WTC11 (cell line): Measurements from ENCODE around the gene LBH. TPM values are rescaled to one million over a fixed set of nuclear protein-coding genes. Genes with fewer than 3 reads are reported as not detected.

Experiments used
- ATAC-seq: fragments of 200-7000 bp; cut with Tn5 transposase; 2 replicates; pipeline ENCODE4 v1.10.0; 2021; ENCODE audit warnings: mild to moderate bottlenecking, moderate library complexity
- CTCF ChIA-PET: fragments of 300-600 bp; sonication (Branson Sonifier 250); formaldehyde crosslinking; loops from one replicate; lab custom pipeline; 2021; ENCODE audit warnings: antibody characterized with exemption; lab: Charles Lee
- POLR2A ChIA-PET: fragments of 350-600 bp; sonication (Branson Sonifier 250); formaldehyde crosslinking; loops from one replicate; lab custom pipeline; 2021; ENCODE audit warnings: antibody characterized with exemption; lab: Charles Lee
- DNase-seq: peaks from one replicate; pipeline ENCODE4 v3.0.0; 2021; ENCODE audit warnings: low spot score
- H3K27ac Mint-ChIP-seq: 2 replicates; pipeline ENCODE4 v1.8.0; 2021; ENCODE audit warnings: mixed read lengths
- H3K27me3 Mint-ChIP-seq: 2 replicates; pipeline ENCODE4 v1.8.0; 2021; ENCODE audit warnings: low read depth, mild to moderate bottlenecking, moderate library complexity, mixed read lengths
- H3K36me3 Mint-ChIP-seq: 2 replicates; pipeline ENCODE4 v1.8.0; 2021; ENCODE audit warnings: mixed read lengths
- H3K4me1 Mint-ChIP-seq: 2 replicates; pipeline ENCODE4 v1.8.0; 2022; ENCODE audit warnings: mixed read lengths
- H3K4me3 Mint-ChIP-seq: 2 replicates; pipeline ENCODE4 v1.8.0; 2021; ENCODE audit warnings: mild to moderate bottlenecking, moderate library complexity, mixed read lengths
- H3K9me3 Mint-ChIP-seq: 2 replicates; pipeline ENCODE4 v1.8.0; 2021; ENCODE audit warnings: mixed read lengths
- ATF1 ChIP-seq: sonication (generic); formaldehyde crosslinking; IDR thresholded peaks from 2 replicates; pipeline ENCODE4 v1.8.1; 2023; ENCODE audit warnings: mild to moderate bottlenecking, moderate library complexity, missing genetic modification reagents
- ELF4 ChIP-seq: sonication (generic); formaldehyde crosslinking; IDR thresholded peaks from 2 replicates; pipeline ENCODE4 v1.8.1; 2022; ENCODE audit warnings: low read depth, mild to moderate bottlenecking, moderate library complexity, missing genetic modification reagents
- ETV6 ChIP-seq: sonication (generic); formaldehyde crosslinking; IDR thresholded peaks from 2 replicates; pipeline ENCODE4 v1.8.1; 2022; ENCODE audit warnings: mild to moderate bottlenecking, missing genetic modification reagents
- GTF2I ChIP-seq: fragments of 250-450 bp; sonication (Bioruptor Pico); conservative IDR thresholded peaks from 2 replicates; pipeline ENCODE4 v1.4.0; 2021; ENCODE audit warnings: mild to moderate bottlenecking
- IRF1 ChIP-seq: sonication (generic); formaldehyde crosslinking; IDR thresholded peaks from 2 replicates; pipeline ENCODE4 v1.8.0; 2023; ENCODE audit warnings: missing genetic modification reagents
- IRF2 ChIP-seq: sonication (generic); formaldehyde crosslinking; IDR thresholded peaks from 2 replicates; pipeline ENCODE4 v1.8.0; 2022; ENCODE audit warnings: low read depth, missing genetic modification reagents, borderline replicate concordance
- JUN ChIP-seq: sonication (generic); formaldehyde crosslinking; IDR thresholded peaks from 2 replicates; pipeline ENCODE4 v1.8.0; 2023; ENCODE audit warnings: mild to moderate bottlenecking, missing genetic modification reagents
- NR1H2 ChIP-seq: sonication (generic); formaldehyde crosslinking; IDR thresholded peaks from 2 replicates; pipeline ENCODE4 v1.9.0; 2021; ENCODE audit warnings: mild to moderate bottlenecking, moderate library complexity, missing genetic modification reagents
- PRDM15 ChIP-seq: sonication (generic); formaldehyde crosslinking; IDR thresholded peaks from 2 replicates; pipeline ENCODE4 v1.8.0; 2022; ENCODE audit warnings: missing genetic modification reagents
- ZNF121 ChIP-seq: sonication (generic); formaldehyde crosslinking; IDR thresholded peaks from 2 replicates; pipeline ENCODE4 v1.8.0; 2023; ENCODE audit warnings: missing genetic modification reagents
- ZNF232 ChIP-seq: sonication (generic); formaldehyde crosslinking; IDR thresholded peaks from 2 replicates; pipeline ENCODE4 v1.8.0; 2022; ENCODE audit warnings: mild to moderate bottlenecking, missing genetic modification reagents
- ZNF317 ChIP-seq: sonication (generic); formaldehyde crosslinking; IDR thresholded peaks from 2 replicates; pipeline ENCODE4 v1.8.1; 2023; ENCODE audit warnings: low read depth, mild to moderate bottlenecking, moderate library complexity, missing genetic modification reagents, borderline replicate concordance
- ZNF532 ChIP-seq: fragments of 250-450 bp; sonication (Bioruptor Pico); IDR thresholded peaks from 2 replicates; pipeline ENCODE4 v1.9.0; 2021; ENCODE audit warnings: mild to moderate bottlenecking, borderline replicate concordance
- total RNA-seq: library from RNA; stranded (reverse); gene quantifications from 3 replicates; pipeline ENCODE4 v1.2.3, GENCODE V29; 2021
- TF ChIP-seq, protein P1 (sequence below): fragments of 250-450 bp; sonication (Bioruptor Pico); IDR thresholded peaks from 2 replicates; pipeline ENCODE4 v1.8.0; 2021; ENCODE audit warnings: mild to moderate bottlenecking
- TF ChIP-seq, protein P2 (sequence below): sonication (generic); formaldehyde crosslinking; IDR thresholded peaks from 2 replicates; pipeline ENCODE4 v1.8.1; 2023; ENCODE audit warnings: mild to moderate bottlenecking, missing genetic modification reagents

LBH gene
- total RNA-seq, 1 experiment from 2014 or later, result 47.3 TPM

DNA sequence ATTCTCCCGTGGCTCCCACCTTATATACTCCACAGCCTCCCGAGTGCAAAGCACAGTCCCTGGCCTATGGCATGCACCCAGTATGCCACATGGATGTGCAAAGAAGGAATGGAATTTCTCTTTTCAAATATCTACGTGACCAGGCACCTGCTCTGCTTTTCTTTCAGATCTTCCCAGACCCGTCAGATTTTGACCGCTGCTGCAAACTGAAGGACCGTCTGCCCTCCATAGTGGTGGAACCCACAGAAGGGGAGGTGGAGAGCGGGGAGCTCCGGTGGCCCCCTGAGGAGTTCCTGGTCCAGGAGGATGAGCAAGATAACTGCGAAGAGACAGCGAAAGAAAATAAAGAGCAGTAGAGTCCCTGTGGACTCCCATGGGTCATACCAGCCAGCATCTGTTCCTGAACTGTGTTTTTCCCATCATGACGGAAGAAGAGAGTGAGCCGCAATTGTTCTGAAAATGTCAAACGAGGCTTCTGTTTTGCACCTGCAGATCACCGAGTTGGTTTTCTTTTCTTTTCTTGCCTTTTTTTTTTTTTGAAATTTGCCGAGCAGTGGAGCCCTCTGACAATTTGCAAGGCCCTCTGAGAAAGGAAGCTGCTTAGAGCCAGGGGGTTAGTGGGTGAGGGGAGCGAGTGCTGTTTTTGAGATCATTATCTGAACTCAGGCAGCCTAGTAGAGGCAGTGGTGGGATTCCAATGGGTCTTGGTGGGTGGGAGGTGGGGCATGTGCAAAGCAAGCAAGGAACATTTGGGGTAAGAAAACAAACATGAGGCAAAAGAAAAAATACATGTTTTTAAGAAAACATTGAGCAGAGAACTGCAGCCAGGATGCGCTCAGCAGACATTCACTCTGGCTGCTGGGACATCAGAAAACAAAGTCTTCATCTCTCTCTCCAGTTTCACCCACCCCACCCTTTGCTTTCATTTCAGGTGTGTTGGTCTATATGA lies 26.2 kb downstream of the LBH start (continued):
- no peak for TF ChIP-seq ZNF532 (CRISPR knock-in tag)

GRCh38 chr2:30259071-30259470 lies 27.7 kb downstream of the LBH start:
- ChIA-PET POLR2A (no interaction called here), CTCF (no interaction called here)
- no peak for ATAC-seq
- DNase-seq, result no peak
- Mint-ChIP-seq H3K36me3 (peaks cover 33% of the 10 kb centered on the region), H3K9me3 (peaks cover 14% of the 10 kb centered on the region), H3K27ac (no peak overlapping the region), H3K4me1 (0 out of 2 replicates have a peak, but pooled peaks cover 5% of the 10 kb centered on the region), H3K27me3 (no peaks in the 10 kb centered on the region), H3K4me3 (no peak overlapping the region)
- no peak for TF ChIP-seq ZNF317 (CRISPR knock-in tag)
- no peak for TF ChIP-seq PRDM15 (CRISPR knock-in tag)
- no peak for TF ChIP-seq IRF1 (CRISPR knock-in tag)
- TF ChIP-seq ETV6 (CRISPR knock-in tag), result no peak
- no peak for TF ChIP-seq ZNF232 (CRISPR knock-in tag)
- no peak for TF ChIP-seq ZNF121 (CRISPR knock-in tag)
- no peak for TF ChIP-seq GTF2I (CRISPR knock-in tag)
- TF ChIP-seq, protein P1, sequence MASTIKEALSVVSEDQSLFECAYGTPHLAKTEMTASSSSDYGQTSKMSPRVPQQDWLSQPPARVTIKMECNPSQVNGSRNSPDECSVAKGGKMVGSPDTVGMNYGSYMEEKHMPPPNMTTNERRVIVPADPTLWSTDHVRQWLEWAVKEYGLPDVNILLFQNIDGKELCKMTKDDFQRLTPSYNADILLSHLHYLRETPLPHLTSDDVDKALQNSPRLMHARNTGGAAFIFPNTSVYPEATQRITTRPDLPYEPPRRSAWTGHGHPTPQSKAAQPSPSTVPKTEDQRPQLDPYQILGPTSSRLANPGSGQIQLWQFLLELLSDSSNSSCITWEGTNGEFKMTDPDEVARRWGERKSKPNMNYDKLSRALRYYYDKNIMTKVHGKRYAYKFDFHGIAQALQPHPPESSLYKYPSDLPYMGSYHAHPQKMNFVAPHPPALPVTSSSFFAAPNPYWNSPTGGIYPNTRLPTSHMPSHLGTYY (CRISPR knock-in tag), result no peak
- TF ChIP-seq ATF1 (CRISPR knock-in tag), result no peak
- TF ChIP-seq, protein P2, sequence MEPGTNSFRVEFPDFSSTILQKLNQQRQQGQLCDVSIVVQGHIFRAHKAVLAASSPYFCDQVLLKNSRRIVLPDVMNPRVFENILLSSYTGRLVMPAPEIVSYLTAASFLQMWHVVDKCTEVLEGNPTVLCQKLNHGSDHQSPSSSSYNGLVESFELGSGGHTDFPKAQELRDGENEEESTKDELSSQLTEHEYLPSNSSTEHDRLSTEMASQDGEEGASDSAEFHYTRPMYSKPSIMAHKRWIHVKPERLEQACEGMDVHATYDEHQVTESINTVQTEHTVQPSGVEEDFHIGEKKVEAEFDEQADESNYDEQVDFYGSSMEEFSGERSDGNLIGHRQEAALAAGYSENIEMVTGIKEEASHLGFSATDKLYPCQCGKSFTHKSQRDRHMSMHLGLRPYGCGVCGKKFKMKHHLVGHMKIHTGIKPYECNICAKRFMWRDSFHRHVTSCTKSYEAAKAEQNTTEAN (CRISPR knock-in tag), result no peak
- TF ChIP-seq IRF2 (CRISPR knock-in tag), result no peak
- no peak for TF ChIP-seq NR1H2 (CRISPR knock-in tag)
- TF ChIP-seq JUN (CRISPR knock-in tag), result no peak
- TF ChIP-seq ELF4 (CRISPR knock-in tag), result no peak
